Thyroid gland (tissue), 4 donors: ENCODE measurements around the gene CYFIP2.

Experiments used
- POLR2A ChIP-seq, 2 donors: fragments of 450-650 bp; IDR thresholded peaks; one replicate each; pipeline ENCODE4 v1.6.1; 2017; ENCODE audit warnings: antibody characterized with exemption in 2 of 2, mild to moderate bottlenecking in 2 of 2, moderate library complexity in 1 of 2
- TF ChIP-seq, protein P1 (sequence below), 6 experiments: fragments of 200-600 bp in 3 of 6; fragments of 450-650 bp in 3 of 6; sonication (generic) in 3 of 6; IDR thresholded peaks; one replicate each; pipeline ENCODE4 v1.5.1; 2016 to 2019; ENCODE audit warnings: antibody characterized with exemption in 6 of 6, mild to moderate bottlenecking in 2 of 6, inconsistent platforms in 1 of 6, moderate library complexity in 1 of 6

DNA sequence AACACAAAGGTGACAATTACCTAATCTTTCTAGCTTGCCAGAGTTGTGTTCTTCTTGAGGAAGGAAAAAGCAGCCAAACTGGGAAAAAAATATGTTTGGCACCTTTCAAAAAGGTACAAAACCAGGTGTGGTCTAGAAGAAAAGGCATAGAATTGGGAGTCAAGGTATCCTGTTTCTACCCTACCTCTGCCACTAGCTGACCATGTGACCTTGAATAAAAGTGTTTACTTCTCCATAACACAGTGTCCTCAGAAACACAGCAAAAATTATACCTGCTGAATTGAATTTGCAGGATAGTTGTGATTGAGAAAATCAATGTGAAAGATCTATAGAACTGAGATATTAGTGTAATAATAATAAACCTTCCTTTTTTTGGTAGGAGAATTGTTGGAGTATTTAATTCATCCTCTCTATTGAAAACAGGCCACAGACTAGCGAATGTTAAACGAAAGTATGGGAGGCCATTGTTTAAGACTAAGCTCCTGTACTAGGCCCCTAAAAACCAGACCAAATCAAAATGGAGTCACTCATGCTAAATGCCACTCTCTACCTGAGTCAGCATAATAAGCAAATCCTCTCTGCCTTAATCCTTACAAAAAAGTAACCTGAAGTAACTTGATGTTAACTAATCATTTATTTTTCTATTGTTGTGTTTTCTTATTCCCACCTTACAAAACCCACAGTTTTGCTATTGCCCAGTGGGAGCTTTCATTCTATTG is 12.6 kb downstream of the CYFIP2 start:
- TF ChIP-seq, protein P1, sequence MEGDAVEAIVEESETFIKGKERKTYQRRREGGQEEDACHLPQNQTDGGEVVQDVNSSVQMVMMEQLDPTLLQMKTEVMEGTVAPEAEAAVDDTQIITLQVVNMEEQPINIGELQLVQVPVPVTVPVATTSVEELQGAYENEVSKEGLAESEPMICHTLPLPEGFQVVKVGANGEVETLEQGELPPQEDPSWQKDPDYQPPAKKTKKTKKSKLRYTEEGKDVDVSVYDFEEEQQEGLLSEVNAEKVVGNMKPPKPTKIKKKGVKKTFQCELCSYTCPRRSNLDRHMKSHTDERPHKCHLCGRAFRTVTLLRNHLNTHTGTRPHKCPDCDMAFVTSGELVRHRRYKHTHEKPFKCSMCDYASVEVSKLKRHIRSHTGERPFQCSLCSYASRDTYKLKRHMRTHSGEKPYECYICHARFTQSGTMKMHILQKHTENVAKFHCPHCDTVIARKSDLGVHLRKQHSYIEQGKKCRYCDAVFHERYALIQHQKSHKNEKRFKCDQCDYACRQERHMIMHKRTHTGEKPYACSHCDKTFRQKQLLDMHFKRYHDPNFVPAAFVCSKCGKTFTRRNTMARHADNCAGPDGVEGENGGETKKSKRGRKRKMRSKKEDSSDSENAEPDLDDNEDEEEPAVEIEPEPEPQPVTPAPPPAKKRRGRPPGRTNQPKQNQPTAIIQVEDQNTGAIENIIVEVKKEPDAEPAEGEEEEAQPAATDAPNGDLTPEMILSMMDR (IDR thresholded peaks at IDR 0.05), result no peak
- TF ChIP-seq POLR2A (IDR thresholded peaks at IDR 0.05), result no peak
